MCF 10A (cell line): ENCODE data around the gene IFI44. TPM values are rescaled to one million over a fixed set of nuclear protein-coding genes. Genes with fewer than 3 reads are reported as not detected.
A peak's percentile ranks its signal among the peaks of the same experiment; 100 is the strongest.

Experiments used
- BruUV-seq: library from RNA; stranded (reverse); fragments of 400-500 nt; replicated peaks from 2 replicates; lab custom pipeline; 2021; lab: Mats Ljungman, UMichigan
- CTCF ChIA-PET: fragments of 300-600 bp; sonication (Branson Sonifier 250); formaldehyde crosslinking; extraction: SDS; loops from one replicate; lab custom pipeline; 2021; ENCODE audit warnings: antibody characterized with exemption, inconsistent platforms; lab: Yijun Ruan, JAX
- POLR2A ChIA-PET: fragments of 300-600, 350-650 bp; sonication (Branson Sonifier 250); formaldehyde crosslinking; extraction: SDS; loops from one replicate; lab custom pipeline; 2020; ENCODE audit warnings: antibody characterized with exemption, inconsistent platforms; lab: Yijun Ruan, JAX
- DNase-seq: peaks from one replicate; pipeline ENCODE4 v3.0.0-alpha.2; 2018; ENCODE audit not compliant: unreplicated experiment
- H3K27ac Mint-ChIP-seq: one replicate; pipeline ENCODE4 v1.8.0; 2022; ENCODE audit warnings: mild to moderate bottlenecking, low read depth, mixed read lengths; ENCODE audit not compliant: unreplicated experiment
- H3K27me3 Mint-ChIP-seq: one replicate; pipeline ENCODE4 v1.8.0; 2022; ENCODE audit warnings: mixed read lengths; ENCODE audit not compliant: insufficient read depth, unreplicated experiment
- H3K36me3 Mint-ChIP-seq: one replicate; pipeline ENCODE4 v1.8.0; 2022; ENCODE audit warnings: mild to moderate bottlenecking, moderate library complexity, mixed read lengths; ENCODE audit not compliant: insufficient read depth, unreplicated experiment
- H3K4me1 Mint-ChIP-seq: one replicate; pipeline ENCODE4 v1.8.0; 2022; ENCODE audit warnings: mixed read lengths; ENCODE audit not compliant: insufficient read depth, unreplicated experiment
- H3K4me3 Mint-ChIP-seq: one replicate; pipeline ENCODE4 v1.8.0; 2022; ENCODE audit warnings: mild to moderate bottlenecking, moderate library complexity, mixed read lengths; ENCODE audit not compliant: unreplicated experiment
- H3K9me3 Mint-ChIP-seq: one replicate; pipeline ENCODE4 v1.8.0; 2022; ENCODE audit warnings: mixed read lengths; ENCODE audit not compliant: unreplicated experiment
- intact Hi-C: fragments of 100-400 bp; cut with micrococcal nuclease; formaldehyde crosslinking; loops from 2 replicates; pipeline ENCODE4 v1.14.1; 2022
- total RNA-seq: library from RNA; stranded (reverse); gene quantifications from 2 replicates; pipeline ENCODE4 v1.2.3, GENCODE V29; 2022
- TF ChIP-seq, protein P1 (sequence below): fragments of 200-600 bp; IDR thresholded peaks from one replicate; pipeline ENCODE4 v1.8.0; 2022; ENCODE audit warnings: antibody characterized with exemption, mild to moderate bottlenecking; ENCODE audit not compliant: unreplicated experiment

IFI44 gene
- total RNA-seq, 1 experiment from 2014 or later, result 7.5 TPM

GRCh38 chr1:78606274-78606673, 43.4 kb upstream of the IFI44 start:
- Mint-ChIP-seq H3K9me3 (no peaks in the 10 kb centered on the region), H3K4me1 (no peaks in the 10 kb centered on the region), H3K27ac (no peak overlapping the region), H3K36me3 (no peaks in the 10 kb centered on the region), H3K27me3 (no peaks in the 10 kb centered on the region), H3K4me3 (no peak overlapping the region)
- intact Hi-C loops, result loop anchor here (5.0 to 10.0 kb wide), 4 partner anchors 111 to 371 kb away; partner anchors contain the start of gene PTGFR
- TF ChIP-seq, protein P1, sequence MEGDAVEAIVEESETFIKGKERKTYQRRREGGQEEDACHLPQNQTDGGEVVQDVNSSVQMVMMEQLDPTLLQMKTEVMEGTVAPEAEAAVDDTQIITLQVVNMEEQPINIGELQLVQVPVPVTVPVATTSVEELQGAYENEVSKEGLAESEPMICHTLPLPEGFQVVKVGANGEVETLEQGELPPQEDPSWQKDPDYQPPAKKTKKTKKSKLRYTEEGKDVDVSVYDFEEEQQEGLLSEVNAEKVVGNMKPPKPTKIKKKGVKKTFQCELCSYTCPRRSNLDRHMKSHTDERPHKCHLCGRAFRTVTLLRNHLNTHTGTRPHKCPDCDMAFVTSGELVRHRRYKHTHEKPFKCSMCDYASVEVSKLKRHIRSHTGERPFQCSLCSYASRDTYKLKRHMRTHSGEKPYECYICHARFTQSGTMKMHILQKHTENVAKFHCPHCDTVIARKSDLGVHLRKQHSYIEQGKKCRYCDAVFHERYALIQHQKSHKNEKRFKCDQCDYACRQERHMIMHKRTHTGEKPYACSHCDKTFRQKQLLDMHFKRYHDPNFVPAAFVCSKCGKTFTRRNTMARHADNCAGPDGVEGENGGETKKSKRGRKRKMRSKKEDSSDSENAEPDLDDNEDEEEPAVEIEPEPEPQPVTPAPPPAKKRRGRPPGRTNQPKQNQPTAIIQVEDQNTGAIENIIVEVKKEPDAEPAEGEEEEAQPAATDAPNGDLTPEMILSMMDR, result no peak
- CTCF ChIA-PET, result interaction anchor here (0.5 to 9.7 kb wide), 17 partner anchors 8 to 1968 kb away, joined by 3 to 195 read pairs (median 5); no protein-coding TSS in a partner anchor
- POLR2A ChIA-PET, result interaction anchor here (0.6 to 2.8 kb wide), 3 partner anchors 461 to 475 kb away, joined by 3 to 18 read pairs (median 6); no protein-coding TSS in a partner anchor
- no peak for DNase-seq
- BruUV-seq, result no TSS peak

DNA sequence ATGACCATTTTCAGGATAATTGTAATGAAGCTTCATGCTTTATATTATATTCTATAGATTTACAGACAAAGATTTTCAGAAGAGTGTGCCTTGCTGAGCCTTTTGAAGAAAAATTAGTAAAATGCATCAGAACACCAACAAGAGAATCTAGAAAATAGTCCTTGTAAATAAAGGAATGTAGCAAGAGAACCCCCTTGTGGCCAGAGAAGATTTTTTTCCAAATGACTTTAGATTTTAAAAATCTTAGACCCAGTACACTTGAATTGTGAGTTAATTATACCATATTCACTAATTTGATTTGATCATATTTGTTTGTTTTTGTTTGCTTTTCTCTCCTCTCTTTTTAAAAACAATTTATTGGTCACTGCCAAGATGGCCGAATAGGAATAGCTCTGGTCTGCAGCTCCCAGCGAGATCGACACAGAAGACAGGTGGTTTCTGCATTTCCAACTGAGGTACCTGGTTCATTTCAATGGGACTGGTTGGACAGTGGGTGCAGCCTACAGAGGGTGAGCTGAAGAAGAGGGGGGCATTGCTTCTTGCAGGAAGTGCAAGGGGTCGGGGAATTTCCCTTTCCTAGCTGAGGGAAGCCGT, 42.2 kb upstream of the IFI44 start:
- H3K27ac Mint-ChIP-seq, result peak overlapping the region; percentile 59
- DNase-seq, result peak; percentile 43
- TF ChIP-seq, protein P1, result peak; percentile 54
- no peaks in the 10 kb centered on the region for H3K27me3 Mint-ChIP-seq
- ChIA-PET POLR2A (interaction anchor here (0.6 to 2.8 kb wide), 4 partner anchors 407 to 476 kb away, joined by 3 to 18 read pairs (median 5); no protein-coding TSS in a partner anchor), CTCF (interaction anchor here (0.6 to 9.7 kb wide), 42 partner anchors 10 to 924 kb away, joined by 3 to 195 read pairs (median 4); partner anchors contain the start of gene IFI44L)
- no peaks in the 10 kb centered on the region for H3K4me1 Mint-ChIP-seq
- no peaks in the 10 kb centered on the region for H3K9me3 Mint-ChIP-seq
- H3K4me3 Mint-ChIP-seq, result no peak overlapping the region
- no peaks in the 10 kb centered on the region for H3K36me3 Mint-ChIP-seq
- intact Hi-C loops, result loop anchor here (1.0 to 10.0 kb wide), 6 partner anchors 113 to 477 kb away; partner anchors contain the start of gene PTGFR
- BruUV-seq, result no TSS peak

- no peaks in the 10 kb centered on the region for H3K27me3 Mint-ChIP-seq
- H3K4me3 Mint-ChIP-seq, result no peak overlapping the region
- no peak for DNase-seq
- no peaks in the 10 kb centered on the region for H3K4me1 Mint-ChIP-seq
- CTCF ChIA-PET, result interaction anchor here (0.6 to 9.7 kb wide), 37 partner anchors 9 to 924 kb away, joined by 3 to 195 read pairs (median 4); partner anchors contain the start of gene IFI44L
- POLR2A ChIA-PET, result interaction anchor here (1.0 to 2.8 kb wide), 2 partner anchors 462 to 476 kb away, joined by 4 to 18 read pairs; no protein-coding TSS in a partner anchor
- H3K27ac Mint-ChIP-seq, result no peak overlapping the region
- TF ChIP-seq, protein P1, result no peak
- BruUV-seq, result no TSS peak
- H3K9me3 Mint-ChIP-seq, result no peaks in the 10 kb centered on the region
- no peaks in the 10 kb centered on the region for H3K36me3 Mint-ChIP-seq
- intact Hi-C loops, result loop anchor here (1.0 to 10.0 kb wide), 6 partner anchors 113 to 478 kb away; partner anchors contain the start of gene PTGFR
Observed at GRCh38 chr1:78607944-78608343, 41.7 kb upstream of the IFI44 start.

- no peaks in the 10 kb centered on the region for H3K9me3 Mint-ChIP-seq
- ChIA-PET CTCF (interaction anchor here (0.5 to 1.9 kb wide), 35 partner anchors 9 to 629 kb away, joined by 3 to 56 read pairs (median 4); partner anchors contain the start of gene IFI44), POLR2A (interaction anchor here (0.7 to 1.5 kb wide), 6 partner anchors 9 to 933 kb away, joined by 3 to 7 read pairs (median 4); no protein-coding TSS in a partner anchor)
- peaks cover 22% of the 10 kb centered on the region for H3K4me1 Mint-ChIP-seq
- no peaks in the 10 kb centered on the region for H3K27me3 Mint-ChIP-seq
- no TSS peak for BruUV-seq
- intact Hi-C loops, result loop anchor here (1.0 to 2.0 kb wide), 2 partner anchors 59 to 213 kb away; no protein-coding TSS in a partner anchor
- no peak overlapping the region for H3K27ac Mint-ChIP-seq
- TF ChIP-seq, protein P1, result peak; percentile 82
- no peaks in the 10 kb centered on the region for H3K36me3 Mint-ChIP-seq
- no peak overlapping the region for H3K4me3 Mint-ChIP-seq
- DNase-seq, result peak; percentile 88
Observed at GRCh38 chr1:78617615-78618026, 32.0 kb upstream of the IFI44 start.
